DND-41 (cell line): Measurements from ENCODE around the gene SUSD5.

ENCODE experiments used
- EZH2 ChIP-seq: IDR thresholded peaks from 3 replicates; pipeline ENCODE4 v1.6.1; 2012; ENCODE audit warnings: borderline replicate concordance, low read depth, mild to moderate bottlenecking, moderate library complexity, low read length, inconsistent platforms; ENCODE audit not compliant: severe bottlenecking
- TF ChIP-seq, protein P1 (sequence below): IDR thresholded peaks from 2 replicates; pipeline ENCODE4 v1.5.1; 2012; ENCODE audit warnings: borderline replicate concordance, low read length, moderate library complexity, mild to moderate bottlenecking; ENCODE audit not compliant: poor library complexity, severe bottlenecking; ENCODE audit errors: extremely low read depth

DNA sequence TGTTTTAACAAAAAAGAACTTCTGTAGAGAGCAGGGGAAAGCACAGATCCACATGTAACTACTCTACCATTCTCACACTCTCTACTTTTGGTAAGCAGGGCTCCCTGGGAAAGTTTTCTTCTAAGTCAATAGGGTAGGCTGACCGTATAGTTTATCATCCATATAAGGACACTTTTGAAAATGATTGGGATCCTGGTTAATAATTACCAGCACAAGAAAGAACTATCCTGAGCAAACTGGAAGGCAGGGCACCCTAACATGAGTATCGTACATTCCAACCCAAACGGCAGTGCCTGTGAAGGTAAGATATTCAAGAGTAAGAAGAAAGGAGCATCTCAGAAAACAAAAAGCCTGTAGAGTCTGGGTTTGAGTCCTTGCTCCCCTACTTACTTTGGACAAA, 22.1 kb downstream of the SUSD5 start:
- TF ChIP-seq, protein P1, sequence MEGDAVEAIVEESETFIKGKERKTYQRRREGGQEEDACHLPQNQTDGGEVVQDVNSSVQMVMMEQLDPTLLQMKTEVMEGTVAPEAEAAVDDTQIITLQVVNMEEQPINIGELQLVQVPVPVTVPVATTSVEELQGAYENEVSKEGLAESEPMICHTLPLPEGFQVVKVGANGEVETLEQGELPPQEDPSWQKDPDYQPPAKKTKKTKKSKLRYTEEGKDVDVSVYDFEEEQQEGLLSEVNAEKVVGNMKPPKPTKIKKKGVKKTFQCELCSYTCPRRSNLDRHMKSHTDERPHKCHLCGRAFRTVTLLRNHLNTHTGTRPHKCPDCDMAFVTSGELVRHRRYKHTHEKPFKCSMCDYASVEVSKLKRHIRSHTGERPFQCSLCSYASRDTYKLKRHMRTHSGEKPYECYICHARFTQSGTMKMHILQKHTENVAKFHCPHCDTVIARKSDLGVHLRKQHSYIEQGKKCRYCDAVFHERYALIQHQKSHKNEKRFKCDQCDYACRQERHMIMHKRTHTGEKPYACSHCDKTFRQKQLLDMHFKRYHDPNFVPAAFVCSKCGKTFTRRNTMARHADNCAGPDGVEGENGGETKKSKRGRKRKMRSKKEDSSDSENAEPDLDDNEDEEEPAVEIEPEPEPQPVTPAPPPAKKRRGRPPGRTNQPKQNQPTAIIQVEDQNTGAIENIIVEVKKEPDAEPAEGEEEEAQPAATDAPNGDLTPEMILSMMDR: no peak
- no peak for TF ChIP-seq EZH2
